A549 (cell line): Measurements from ENCODE around the gene CMTM2.

Experiments used
- EP300 ChIP-seq, 2 experiments: fragments of >200 bp; sonication (Bioruptor Twin); formaldehyde crosslinking; IDR thresholded peaks; 2 replicates in 1 of 2; 3 replicates in 1 of 2; pipeline ENCODE4 v1.6.1; 2016 to 2017
- JUNB ChIP-seq: fragments of >200 bp; sonication (Bioruptor Twin); formaldehyde crosslinking; IDR thresholded peaks from 2 replicates; pipeline ENCODE4 v1.6.1; 2016
- MAZ ChIP-seq: fragments of 150-350 bp; IDR thresholded peaks from 2 replicates; pipeline ENCODE4 v1.6.1; 2014; ENCODE audit warnings: antibody characterized with exemption, low read depth, low read length, borderline replicate concordance
- POLR2A ChIP-seq: IDR thresholded peaks from 2 replicates; pipeline ENCODE4 v1.6.1; 2012; ENCODE audit warnings: mild to moderate bottlenecking, low read length
- TF ChIP-seq, protein P1 (sequence below): fragments of 200-600 bp; sonication (generic); IDR thresholded peaks from 2 replicates; pipeline ENCODE4 v1.6.1; 2016; ENCODE audit warnings: antibody characterized with exemption, mild to moderate bottlenecking, moderate library complexity
- TF ChIP-seq, protein P2 (sequence below): fragments of >200 bp; sonication (Bioruptor Twin); formaldehyde crosslinking; IDR thresholded peaks from 3 replicates; pipeline ENCODE4 v1.5.1; 2016
- TF ChIP-seq, protein P3 (sequence below): IDR thresholded peaks from 2 replicates; pipeline ENCODE4 v1.6.1; 2012
- TF ChIP-seq, protein P4 (sequence below): IDR thresholded peaks from 2 replicates; pipeline ENCODE4 v1.6.1; 2012

DNA sequence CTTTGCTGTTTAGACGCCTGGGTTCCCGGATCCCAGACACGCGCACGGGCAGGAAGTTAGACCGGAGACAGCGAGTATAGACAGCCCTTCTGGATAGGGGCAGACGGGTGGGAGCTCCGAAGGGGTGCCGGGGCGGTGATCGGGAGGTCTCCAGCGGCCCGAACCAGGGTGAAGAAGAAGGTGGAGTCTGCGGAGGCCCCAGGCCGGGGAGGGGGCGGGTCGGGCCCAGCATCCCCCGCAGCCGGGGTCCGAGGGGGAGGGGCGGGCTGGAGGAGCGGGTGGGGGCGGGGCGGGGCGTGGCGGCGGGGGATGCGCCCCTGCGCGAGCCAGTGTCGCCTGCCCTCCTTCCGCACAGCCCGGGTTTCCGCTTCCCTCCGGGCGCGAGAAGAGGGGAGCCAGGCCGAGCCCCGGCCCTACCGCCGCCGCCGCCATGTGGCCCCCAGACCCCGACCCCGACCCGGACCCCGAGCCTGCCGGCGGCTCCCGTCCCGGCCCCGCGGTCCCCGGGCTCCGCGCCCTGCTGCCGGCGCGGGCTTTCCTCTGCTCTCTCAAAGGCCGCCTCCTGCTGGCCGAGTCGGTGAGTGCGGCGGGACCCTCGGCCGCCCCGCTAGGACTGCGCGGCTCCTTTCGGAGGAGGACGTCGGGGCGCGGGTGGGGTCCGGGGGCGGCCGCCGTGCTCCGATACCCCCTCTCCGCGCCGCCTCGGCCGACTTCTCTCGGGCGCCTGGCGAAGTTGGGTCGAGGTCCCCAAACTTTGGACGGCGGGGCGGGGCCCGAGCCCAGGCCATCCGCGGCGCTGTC lies 25.3 kb downstream of the CMTM2 start, which contains the start of gene CMTM3:
- TF ChIP-seq, protein P1, sequence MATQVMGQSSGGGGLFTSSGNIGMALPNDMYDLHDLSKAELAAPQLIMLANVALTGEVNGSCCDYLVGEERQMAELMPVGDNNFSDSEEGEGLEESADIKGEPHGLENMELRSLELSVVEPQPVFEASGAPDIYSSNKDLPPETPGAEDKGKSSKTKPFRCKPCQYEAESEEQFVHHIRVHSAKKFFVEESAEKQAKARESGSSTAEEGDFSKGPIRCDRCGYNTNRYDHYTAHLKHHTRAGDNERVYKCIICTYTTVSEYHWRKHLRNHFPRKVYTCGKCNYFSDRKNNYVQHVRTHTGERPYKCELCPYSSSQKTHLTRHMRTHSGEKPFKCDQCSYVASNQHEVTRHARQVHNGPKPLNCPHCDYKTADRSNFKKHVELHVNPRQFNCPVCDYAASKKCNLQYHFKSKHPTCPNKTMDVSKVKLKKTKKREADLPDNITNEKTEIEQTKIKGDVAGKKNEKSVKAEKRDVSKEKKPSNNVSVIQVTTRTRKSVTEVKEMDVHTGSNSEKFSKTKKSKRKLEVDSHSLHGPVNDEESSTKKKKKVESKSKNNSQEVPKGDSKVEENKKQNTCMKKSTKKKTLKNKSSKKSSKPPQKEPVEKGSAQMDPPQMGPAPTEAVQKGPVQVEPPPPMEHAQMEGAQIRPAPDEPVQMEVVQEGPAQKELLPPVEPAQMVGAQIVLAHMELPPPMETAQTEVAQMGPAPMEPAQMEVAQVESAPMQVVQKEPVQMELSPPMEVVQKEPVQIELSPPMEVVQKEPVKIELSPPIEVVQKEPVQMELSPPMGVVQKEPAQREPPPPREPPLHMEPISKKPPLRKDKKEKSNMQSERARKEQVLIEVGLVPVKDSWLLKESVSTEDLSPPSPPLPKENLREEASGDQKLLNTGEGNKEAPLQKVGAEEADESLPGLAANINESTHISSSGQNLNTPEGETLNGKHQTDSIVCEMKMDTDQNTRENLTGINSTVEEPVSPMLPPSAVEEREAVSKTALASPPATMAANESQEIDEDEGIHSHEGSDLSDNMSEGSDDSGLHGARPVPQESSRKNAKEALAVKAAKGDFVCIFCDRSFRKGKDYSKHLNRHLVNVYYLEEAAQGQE: no peak
- no peak for TF ChIP-seq MAZ
- TF ChIP-seq, protein P2, sequence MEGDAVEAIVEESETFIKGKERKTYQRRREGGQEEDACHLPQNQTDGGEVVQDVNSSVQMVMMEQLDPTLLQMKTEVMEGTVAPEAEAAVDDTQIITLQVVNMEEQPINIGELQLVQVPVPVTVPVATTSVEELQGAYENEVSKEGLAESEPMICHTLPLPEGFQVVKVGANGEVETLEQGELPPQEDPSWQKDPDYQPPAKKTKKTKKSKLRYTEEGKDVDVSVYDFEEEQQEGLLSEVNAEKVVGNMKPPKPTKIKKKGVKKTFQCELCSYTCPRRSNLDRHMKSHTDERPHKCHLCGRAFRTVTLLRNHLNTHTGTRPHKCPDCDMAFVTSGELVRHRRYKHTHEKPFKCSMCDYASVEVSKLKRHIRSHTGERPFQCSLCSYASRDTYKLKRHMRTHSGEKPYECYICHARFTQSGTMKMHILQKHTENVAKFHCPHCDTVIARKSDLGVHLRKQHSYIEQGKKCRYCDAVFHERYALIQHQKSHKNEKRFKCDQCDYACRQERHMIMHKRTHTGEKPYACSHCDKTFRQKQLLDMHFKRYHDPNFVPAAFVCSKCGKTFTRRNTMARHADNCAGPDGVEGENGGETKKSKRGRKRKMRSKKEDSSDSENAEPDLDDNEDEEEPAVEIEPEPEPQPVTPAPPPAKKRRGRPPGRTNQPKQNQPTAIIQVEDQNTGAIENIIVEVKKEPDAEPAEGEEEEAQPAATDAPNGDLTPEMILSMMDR: peak; percentile 88
- peak; percentile 44 for TF ChIP-seq POLR2A
- TF ChIP-seq, protein P3, sequence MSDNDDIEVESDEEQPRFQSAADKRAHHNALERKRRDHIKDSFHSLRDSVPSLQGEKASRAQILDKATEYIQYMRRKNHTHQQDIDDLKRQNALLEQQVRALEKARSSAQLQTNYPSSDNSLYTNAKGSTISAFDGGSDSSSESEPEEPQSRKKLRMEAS: no peak; the same call in none of the 2 replicates
- TF ChIP-seq EP300 (IDR thresholded peaks at IDR 0.05): no peak
- TF ChIP-seq, protein P4, sequence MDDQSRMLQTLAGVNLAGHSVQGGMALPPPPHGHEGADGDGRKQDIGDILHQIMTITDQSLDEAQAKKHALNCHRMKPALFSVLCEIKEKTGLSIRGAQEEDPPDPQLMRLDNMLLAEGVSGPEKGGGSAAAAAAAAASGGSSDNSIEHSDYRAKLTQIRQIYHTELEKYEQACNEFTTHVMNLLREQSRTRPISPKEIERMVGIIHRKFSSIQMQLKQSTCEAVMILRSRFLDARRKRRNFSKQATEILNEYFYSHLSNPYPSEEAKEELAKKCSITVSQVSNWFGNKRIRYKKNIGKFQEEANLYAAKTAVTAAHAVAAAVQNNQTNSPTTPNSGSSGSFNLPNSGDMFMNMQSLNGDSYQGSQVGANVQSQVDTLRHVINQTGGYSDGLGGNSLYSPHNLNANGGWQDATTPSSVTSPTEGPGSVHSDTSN: no peak
- TF ChIP-seq JUNB: no peak
